Fibroblast of lung (primary cell): Measurements from ENCODE around the gene SAP30BP.

Experiments
- EZH2 ChIP-seq: IDR thresholded peaks from 2 replicates; pipeline ENCODE4 v1.5.1; 2012; ENCODE audit warnings: low read length, control low read depth, mild to moderate bottlenecking; ENCODE audit errors: missing control alignments
- TF ChIP-seq, protein P1 (sequence below), 2 donors: IDR thresholded peaks in 1 of 2; conservative IDR thresholded peaks in 1 of 2; 1 replicate in 1 of 2; 2 replicates in 1 of 2; pipeline ENCODE4 v1.5.1; 2011 to 2012; ENCODE audit warnings: low read length in 2 of 2, control low read depth in 1 of 2, inconsistent platforms in 1 of 2, low read depth in 1 of 2, mild to moderate bottlenecking in 1 of 2

DNA sequence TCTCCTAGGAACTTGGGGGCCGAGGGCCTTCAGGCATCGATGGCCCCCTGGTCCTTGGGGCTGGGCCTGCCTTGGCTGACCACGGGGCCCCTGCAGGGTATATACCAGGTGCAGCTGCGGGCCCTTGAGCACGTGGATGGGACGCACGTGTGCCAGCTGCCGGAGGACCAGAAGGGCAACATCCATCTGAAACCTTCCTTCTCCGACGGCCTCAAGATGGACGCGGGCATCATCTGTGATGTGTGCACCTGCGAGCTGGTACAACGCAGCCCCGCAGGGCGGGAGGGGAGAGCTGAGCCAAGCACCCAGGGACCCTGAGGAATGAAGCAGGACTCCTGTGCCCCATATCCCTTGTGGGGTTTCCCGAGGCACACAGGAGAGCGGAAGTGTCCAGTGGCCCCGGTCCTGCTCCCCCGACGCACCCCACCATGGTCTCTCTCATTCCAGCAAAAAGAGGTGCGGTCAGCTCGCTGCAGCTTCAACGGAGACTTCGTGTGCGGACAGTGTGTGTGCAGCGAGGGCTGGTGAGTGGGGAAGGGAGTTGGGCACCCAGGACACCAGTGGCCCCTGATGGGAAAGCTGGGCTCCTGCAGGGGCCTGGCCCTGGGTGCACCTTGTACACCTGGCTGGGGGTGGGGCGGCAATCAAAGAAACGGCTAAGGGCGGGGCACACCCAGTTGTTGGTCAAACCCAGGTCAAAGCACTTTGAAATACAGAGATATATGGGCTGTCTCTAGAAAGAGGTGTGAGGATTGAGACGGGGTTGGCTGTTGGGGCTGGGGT lies 64.8 kb downstream of the SAP30BP start:
- TF ChIP-seq, protein P1, sequence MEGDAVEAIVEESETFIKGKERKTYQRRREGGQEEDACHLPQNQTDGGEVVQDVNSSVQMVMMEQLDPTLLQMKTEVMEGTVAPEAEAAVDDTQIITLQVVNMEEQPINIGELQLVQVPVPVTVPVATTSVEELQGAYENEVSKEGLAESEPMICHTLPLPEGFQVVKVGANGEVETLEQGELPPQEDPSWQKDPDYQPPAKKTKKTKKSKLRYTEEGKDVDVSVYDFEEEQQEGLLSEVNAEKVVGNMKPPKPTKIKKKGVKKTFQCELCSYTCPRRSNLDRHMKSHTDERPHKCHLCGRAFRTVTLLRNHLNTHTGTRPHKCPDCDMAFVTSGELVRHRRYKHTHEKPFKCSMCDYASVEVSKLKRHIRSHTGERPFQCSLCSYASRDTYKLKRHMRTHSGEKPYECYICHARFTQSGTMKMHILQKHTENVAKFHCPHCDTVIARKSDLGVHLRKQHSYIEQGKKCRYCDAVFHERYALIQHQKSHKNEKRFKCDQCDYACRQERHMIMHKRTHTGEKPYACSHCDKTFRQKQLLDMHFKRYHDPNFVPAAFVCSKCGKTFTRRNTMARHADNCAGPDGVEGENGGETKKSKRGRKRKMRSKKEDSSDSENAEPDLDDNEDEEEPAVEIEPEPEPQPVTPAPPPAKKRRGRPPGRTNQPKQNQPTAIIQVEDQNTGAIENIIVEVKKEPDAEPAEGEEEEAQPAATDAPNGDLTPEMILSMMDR (conservative IDR thresholded peaks at IDR 0.05 in 1 of 2, IDR thresholded peaks at IDR 0.05 in 1 of 2; ENCODE audit: low read depth in 1 of 2, low read length in 2 of 2): no peak
- no peak for TF ChIP-seq EZH2
